Measurements from ENCODE around the gene PSMF1.

- no peak for TF ChIP-seq TCF7L2 (IDR thresholded peaks at IDR 0.05; ENCODE audit: borderline replicate concordance, extremely low read depth, insufficient read depth, insufficient read length)
- TF ChIP-seq CTCF (IDR thresholded peaks at IDR 0.05 in 2 of 3, conservative IDR thresholded peaks at IDR 0.05 in 1 of 3; ENCODE audit: borderline replicate concordance in 1 of 3, insufficient read depth in 1 of 3, low read depth in 2 of 3, low read length in 2 of 3) = no peak
- no peak for TF ChIP-seq POLR2A (IDR thresholded peaks at IDR 0.05; ENCODE audit: borderline replicate concordance, extremely low read depth, insufficient read depth, insufficient read length)
- no peak for TF ChIP-seq SRF (IDR thresholded peaks at IDR 0.05; ENCODE audit: low read depth)
- TF ChIP-seq EZH2 (IDR thresholded peaks at IDR 0.05) = no peak
Measured at GRCh38 chr20:1164871-1165270, 46.5 kb downstream of the PSMF1 start.
